GM18858 (cell line): ENCODE results near the gene AFAP1.

Experiments used
- ATAC-seq: cut with Tn5 transposase; IDR thresholded peaks from one replicate; pipeline ENCODE4 v1.9.1; 2021; ENCODE audit not compliant: unreplicated experiment

The AFAP1 gene

GRCh38 chr4:7939377-7940108 is at the start of gene AFAP1:
TSS of gene AFAP1 (minus strand) at chr4:7939861. CDS start at chr4:7872078, 67,783 bp downstream.
- peak; percentile 70 for ATAC-seq

- ATAC-seq, result no peak
Measured at GRCh38 chr4:7988437-7988836, 48.8 kb upstream of the AFAP1 start.

- ATAC-seq, result peak; percentile 58
Measured at GRCh38 chr4:7987148-7987989, 47.7 kb upstream of the AFAP1 start.

- ATAC-seq, result no peak
Measured at GRCh38 chr4:7985891-7986441, 46.3 kb upstream of the AFAP1 start.

- no peak for ATAC-seq
Measured at GRCh38 chr4:7985072-7985471, 45.4 kb upstream of the AFAP1 start.

- no peak for ATAC-seq
Measured at GRCh38 chr4:7984286-7984925, 44.7 kb upstream of the AFAP1 start.

DNA sequence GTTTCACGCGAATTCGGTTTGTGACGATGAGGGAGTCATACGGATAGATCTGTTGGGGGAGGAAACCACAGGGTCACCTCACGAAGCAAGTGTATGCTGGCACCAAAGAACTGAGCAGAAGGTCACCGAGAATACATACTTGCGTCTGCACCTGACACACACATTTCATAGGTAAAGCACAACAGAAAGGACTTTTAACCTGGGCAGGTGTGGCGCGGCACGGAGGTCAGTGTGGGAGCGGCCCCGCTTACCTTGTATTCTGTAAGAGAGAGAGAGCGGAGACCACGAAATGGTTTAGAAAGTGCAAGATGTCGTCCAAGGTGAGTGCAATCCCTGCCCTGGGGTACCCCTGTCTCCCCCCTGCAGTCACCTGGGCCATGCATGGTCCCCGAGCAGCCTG is 43.6 kb upstream of the AFAP1 start:
- ATAC-seq, result no peak

- ATAC-seq, result no peak
Measured at GRCh38 chr4:7981738-7982394, 42.2 kb upstream of the AFAP1 start.

DNA sequence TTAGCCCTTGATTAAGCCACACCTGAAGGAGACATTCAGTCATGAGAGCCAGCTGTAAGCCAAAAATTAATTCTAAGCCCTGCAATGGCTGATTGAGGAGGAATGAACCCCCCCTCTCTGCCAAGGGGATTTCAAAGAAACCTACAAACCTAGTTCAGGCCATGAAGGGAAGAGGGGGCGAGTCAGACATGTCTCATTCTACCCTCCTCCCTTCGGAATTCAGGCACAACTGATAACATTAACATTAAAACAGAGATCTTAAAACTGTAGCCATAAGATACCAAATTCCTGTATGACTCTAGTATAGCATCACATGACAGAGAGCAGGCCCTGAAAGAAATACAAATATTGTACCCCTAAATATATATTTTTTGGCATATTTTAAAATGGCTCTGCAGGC is 40.4 kb upstream of the AFAP1 start:
- no peak for ATAC-seq

GRCh38 chr4:7979652-7979968 is 39.9 kb upstream of the AFAP1 start:
- ATAC-seq, result no peak

DNA sequence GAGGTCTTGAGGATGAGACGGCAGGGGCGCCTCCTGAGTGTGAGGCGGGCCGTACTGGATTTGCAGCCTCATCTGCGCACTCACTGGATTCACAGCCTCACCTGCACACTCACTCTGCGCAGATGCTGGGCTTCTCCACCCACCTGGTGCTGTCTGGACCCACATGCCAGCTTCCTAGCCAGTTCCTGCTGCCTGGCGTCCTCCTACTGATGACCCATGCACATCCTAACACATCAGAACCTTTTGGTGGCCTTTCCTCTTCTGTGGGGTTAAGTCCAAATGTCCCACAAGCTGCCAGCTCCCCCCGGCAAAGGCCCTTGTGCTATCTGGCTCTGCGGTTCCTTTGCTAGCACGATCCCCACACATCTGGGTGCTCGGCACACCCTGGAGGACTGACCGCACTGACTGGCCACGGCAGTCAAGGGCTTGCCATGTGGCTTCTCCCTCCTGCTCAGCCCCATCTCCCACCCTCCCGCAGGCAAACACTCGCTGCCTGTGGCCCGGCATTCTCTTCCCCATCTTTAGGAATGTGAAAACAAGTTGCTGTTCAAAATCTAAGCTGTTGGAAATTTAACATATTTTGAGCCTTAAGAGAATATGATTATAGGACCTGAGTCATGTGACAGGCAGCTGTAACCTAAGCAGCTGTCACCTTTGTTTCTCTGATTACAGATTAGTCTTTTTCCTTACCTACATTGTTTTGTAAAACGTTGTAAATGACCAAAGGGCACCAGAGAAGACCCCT is 39.4 kb upstream of the AFAP1 start:
- no peak for ATAC-seq

DNA sequence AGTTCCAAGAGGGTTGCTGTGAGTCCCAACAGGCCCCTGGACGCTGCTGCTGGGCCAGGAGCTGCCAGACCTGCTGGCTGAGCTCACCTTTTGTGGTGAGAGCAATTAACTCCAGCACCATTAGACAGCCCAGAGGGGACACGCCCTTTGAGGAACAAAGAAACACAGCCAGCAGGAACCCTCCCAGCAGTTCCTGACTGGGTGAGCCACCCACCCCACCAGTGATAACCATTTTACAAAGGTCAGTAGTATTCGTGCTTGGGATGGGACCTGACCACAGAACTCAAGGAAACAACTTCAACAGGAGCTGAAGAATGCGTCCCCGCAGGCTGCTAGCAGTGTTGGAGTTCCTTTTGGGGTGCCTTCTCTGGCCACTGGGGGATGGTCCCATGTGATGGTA is 38.8 kb upstream of the AFAP1 start:
- ATAC-seq, result no peak

- ATAC-seq, result no peak
Measured at GRCh38 chr4:7976634-7977033, 37.0 kb upstream of the AFAP1 start.

DNA sequence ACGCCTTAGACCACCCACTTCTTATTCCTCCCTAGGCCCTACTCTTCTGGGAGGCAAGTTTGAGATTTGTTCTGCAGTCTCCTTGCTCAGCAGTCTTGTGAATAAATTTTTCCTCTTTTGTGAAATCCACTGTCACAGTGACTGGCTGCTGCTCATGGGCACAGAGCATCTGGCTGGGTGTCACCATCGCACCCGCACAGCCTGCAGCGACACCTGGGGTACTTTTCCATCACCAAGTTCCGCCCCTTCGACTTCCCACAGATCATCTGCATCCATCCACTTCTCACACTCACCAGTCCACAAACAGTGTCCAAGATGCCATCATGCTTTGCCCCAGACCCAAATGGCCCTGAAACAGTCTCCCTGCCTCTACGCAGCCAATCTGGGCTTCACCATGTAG is 36.4 kb upstream of the AFAP1 start:
- ATAC-seq, result no peak

- ATAC-seq, result no peak
Measured at GRCh38 chr4:7974425-7974824, 34.8 kb upstream of the AFAP1 start.

- no peak for ATAC-seq
Measured at GRCh38 chr4:7973545-7973981, 33.9 kb upstream of the AFAP1 start.

DNA sequence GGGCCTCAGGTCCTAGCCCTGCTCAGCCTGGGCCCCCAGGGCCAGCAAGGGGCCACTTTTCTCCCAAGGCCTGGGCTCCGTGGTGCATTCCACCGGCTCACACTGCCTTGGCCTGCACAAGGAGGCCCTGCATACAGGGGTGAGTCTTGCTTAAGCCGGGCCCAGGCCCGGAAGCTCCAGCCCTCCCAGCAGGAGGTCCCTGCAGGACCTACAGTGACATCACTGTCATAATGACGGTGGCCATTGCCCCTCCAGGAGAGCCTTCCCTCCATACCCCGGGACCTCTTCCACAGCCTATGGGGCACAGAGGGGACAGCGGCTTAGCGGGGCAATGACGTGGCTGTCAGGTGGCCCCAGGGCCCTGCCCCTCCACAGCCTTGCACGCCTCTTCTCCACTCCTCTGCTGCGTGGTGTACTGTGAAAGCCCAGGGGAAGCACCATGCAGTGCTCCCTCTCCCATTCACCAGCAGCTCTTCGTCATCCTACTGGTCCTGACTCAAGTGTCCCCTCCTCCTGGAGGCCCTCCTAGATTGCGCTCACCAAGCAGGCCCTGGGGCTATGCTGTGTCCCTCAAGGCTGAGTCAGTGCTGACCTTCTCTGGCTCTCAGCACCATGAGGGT is 32.3 kb upstream of the AFAP1 start:
- ATAC-seq, result no peak

- ATAC-seq, result no peak
Measured at GRCh38 chr4:7971159-7971631, 31.5 kb upstream of the AFAP1 start.

- ATAC-seq, result no peak
Measured at GRCh38 chr4:7970361-7970946, 30.8 kb upstream of the AFAP1 start.
